ENCODE results near the gene ELFN2.
"Not testable (repeated sequence)": the region's sequence is repeated elsewhere in the genome, so short reads cannot be mapped to it uniquely, and the experiment has no call there.

ELFN2 gene

GRCh38 chr22:37427135-37427710, at the start of gene ELFN2:
ELFN2 (minus strand) TSS chr22:37427479; CDS start chr22:37375534, 51,945 bp downstream.
- DNase-seq (ENCODE audit: low read depth in 3 of 3, low spot score in 1 of 3), result no peak

GRCh38 chr22:37476389-37477329, 49.4 kb upstream of the ELFN2 start:
- no peak for DNase-seq (ENCODE audit: low read depth in 3 of 3, low spot score in 1 of 3)

- DNase-seq (ENCODE audit: low read depth in 3 of 3, low spot score in 1 of 3), result no peak
These were observed 47.3 kb upstream of the ELFN2 start for GRCh38 chr22:37474447-37475090.

- no peak for DNase-seq (ENCODE audit: low read depth in 3 of 3, low spot score in 1 of 3)
These were observed 46.2 kb upstream of the ELFN2 start for GRCh38 chr22:37473437-37473946.

- no peak for DNase-seq (ENCODE audit: low read depth in 3 of 3, low spot score in 1 of 3)
These were observed 45.2 kb upstream of the ELFN2 start for GRCh38 chr22:37472418-37473006.

GRCh38 chr22:37471727-37472417, 44.6 kb upstream of the ELFN2 start:
- no peak for DNase-seq (ENCODE audit: low read depth in 3 of 3, low spot score in 1 of 3)

GRCh38 chr22:37470087-37470445, 42.8 kb upstream of the ELFN2 start:
- no peak for DNase-seq (ENCODE audit: low read depth in 3 of 3, low spot score in 1 of 3)

- DNase-seq (ENCODE audit: low read depth in 3 of 3, low spot score in 1 of 3), result no peak
These were observed 42.3 kb upstream of the ELFN2 start for GRCh38 chr22:37469416-37470086.

GRCh38 chr22:37468201-37468695, 41.0 kb upstream of the ELFN2 start:
- DNase-seq (ENCODE audit: low read depth in 3 of 3, low spot score in 1 of 3), result not testable (repeated sequence)

- no peak for DNase-seq (ENCODE audit: low read depth in 3 of 3, low spot score in 1 of 3)
These were observed 40.2 kb upstream of the ELFN2 start for GRCh38 chr22:37467391-37467955.

GRCh38 chr22:37464181-37464580, 36.9 kb upstream of the ELFN2 start:
- DNase-seq (ENCODE audit: low read depth in 3 of 3, low spot score in 1 of 3), result no peak

GRCh38 chr22:37462983-37463382, 35.7 kb upstream of the ELFN2 start:
- DNase-seq (ENCODE audit: low read depth in 3 of 3, low spot score in 1 of 3), result no peak

GRCh38 chr22:37462436-37462835, 35.2 kb upstream of the ELFN2 start:
- no peak for DNase-seq (ENCODE audit: low read depth in 3 of 3, low spot score in 1 of 3)

GRCh38 chr22:37461961-37462360, 34.7 kb upstream of the ELFN2 start:
- no peak for DNase-seq (ENCODE audit: low read depth in 3 of 3, low spot score in 1 of 3)

GRCh38 chr22:37460684-37461083, 33.4 kb upstream of the ELFN2 start:
- no peak for DNase-seq (ENCODE audit: low read depth in 3 of 3, low spot score in 1 of 3)

- no peak for DNase-seq (ENCODE audit: low read depth in 3 of 3, low spot score in 1 of 3)
These were observed 31.9 kb upstream of the ELFN2 start for GRCh38 chr22:37459206-37459605.

- peak; percentile 48 to 84 (median 71) for DNase-seq (ENCODE audit: low read depth in 3 of 3, low spot score in 1 of 3)
These were observed 30.0 kb upstream of the ELFN2 start for GRCh38 chr22:37457093-37457893.

GRCh38 chr22:37456346-37456745, 29.1 kb upstream of the ELFN2 start:
- no peak for DNase-seq (ENCODE audit: low read depth in 3 of 3, low spot score in 1 of 3)

- DNase-seq (ENCODE audit: low read depth in 3 of 3, low spot score in 1 of 3), result no peak
These were observed 28.6 kb upstream of the ELFN2 start for GRCh38 chr22:37455896-37456295.
